Chondrocyte (in vitro differentiated cells): ENCODE results near the gene DDX4. TPM values are rescaled to one million over a fixed set of nuclear protein-coding genes. Genes with fewer than 3 reads are reported as not detected.

Experiments used
- DNase-seq: peaks from one replicate; pipeline ENCODE4 v3.0.0; 2021; ENCODE audit warnings: mixed read lengths, low spot score
- H3K27ac Mint-ChIP-seq: one replicate; pipeline ENCODE4 v1.8.0; 2021; ENCODE audit warnings: mild to moderate bottlenecking, moderate library complexity, mixed read lengths; ENCODE audit not compliant: unreplicated experiment
- H3K27me3 Mint-ChIP-seq: 2 replicates; pipeline ENCODE4 v1.8.0; 2021; ENCODE audit warnings: low read depth, mixed read lengths
- H3K36me3 Mint-ChIP-seq: 2 replicates; pipeline ENCODE4 v1.8.0; 2021; ENCODE audit warnings: low read depth, mixed read lengths
- H3K4me1 Mint-ChIP-seq: 2 replicates; pipeline ENCODE4 v1.8.0; 2021; ENCODE audit warnings: low read depth, mild to moderate bottlenecking, mixed read lengths
- H3K4me3 Mint-ChIP-seq: one replicate; pipeline ENCODE4 v1.8.0; 2021; ENCODE audit warnings: mild to moderate bottlenecking, moderate library complexity, mixed read lengths; ENCODE audit not compliant: unreplicated experiment
- H3K9me3 Mint-ChIP-seq: 2 replicates; pipeline ENCODE4 v1.8.0; 2021; ENCODE audit warnings: low read depth, mixed read lengths
- CTCF ChIP-seq: fragments of 200-600 bp; sonication (generic); IDR thresholded peaks from 2 replicates; pipeline ENCODE4 v1.5.0; 2021; ENCODE audit warnings: antibody characterized with exemption, mild to moderate bottlenecking, moderate library complexity
- total RNA-seq: library from RNA; stranded (reverse); gene quantifications from 3 replicates; pipeline ENCODE4 v1.2.1, GENCODE V29; 2021

The DDX4 gene
- total RNA-seq, 1 donor from 2014 or later, result not detected

GRCh38 chr5:55699041-55699688, 38.7 kb upstream of the DDX4 start:
- Mint-ChIP-seq H3K4me3 (no peak overlapping the region), H3K27me3 (no peaks in the 10 kb centered on the region), H3K36me3 (peaks cover 3% of the 10 kb centered on the region), H3K9me3 (no peaks in the 10 kb centered on the region), H3K4me1 (peaks cover 19% of the 10 kb centered on the region), H3K27ac (no peak overlapping the region)
- no peak for TF ChIP-seq CTCF
- DNase-seq, result no peak

- TF ChIP-seq CTCF, result no peak
- DNase-seq, result no peak
- Mint-ChIP-seq H3K4me3 (no peak overlapping the region), H3K9me3 (no peaks in the 10 kb centered on the region), H3K36me3 (peaks cover 3% of the 10 kb centered on the region), H3K27me3 (no peaks in the 10 kb centered on the region), H3K4me1 (peaks cover 19% of the 10 kb centered on the region), H3K27ac (no peak overlapping the region)
Measured at GRCh38 chr5:55700745-55701144, 37.1 kb upstream of the DDX4 start.

- H3K27ac Mint-ChIP-seq, result no peak overlapping the region
- no peaks in the 10 kb centered on the region for H3K27me3 Mint-ChIP-seq
- H3K9me3 Mint-ChIP-seq, result no peaks in the 10 kb centered on the region
- H3K4me1 Mint-ChIP-seq, result peaks cover 19% of the 10 kb centered on the region
- peaks cover 3% of the 10 kb centered on the region for H3K36me3 Mint-ChIP-seq
- H3K4me3 Mint-ChIP-seq, result no peak overlapping the region
- no peak for TF ChIP-seq CTCF
- DNase-seq, result no peak
Measured at GRCh38 chr5:55701462-55702103, 36.3 kb upstream of the DDX4 start.

- Mint-ChIP-seq H3K27me3 (no peaks in the 10 kb centered on the region), H3K27ac (no peak overlapping the region), H3K4me3 (no peak overlapping the region), H3K36me3 (peaks cover 3% of the 10 kb centered on the region), H3K9me3 (no peaks in the 10 kb centered on the region), H3K4me1 (peaks cover 19% of the 10 kb centered on the region)
- DNase-seq, result no peak
- no peak for TF ChIP-seq CTCF
Measured at GRCh38 chr5:55702598-55703345, 35.1 kb upstream of the DDX4 start.

- DNase-seq, result no peak
- Mint-ChIP-seq H3K4me1 (peaks cover 7% of the 10 kb centered on the region), H3K9me3 (no peaks in the 10 kb centered on the region), H3K27ac (no peak overlapping the region), H3K27me3 (no peaks in the 10 kb centered on the region), H3K36me3 (peaks cover 4% of the 10 kb centered on the region), H3K4me3 (no peak overlapping the region)
- no peak for TF ChIP-seq CTCF
Measured at GRCh38 chr5:55706230-55706629, 31.6 kb upstream of the DDX4 start.
